ENCODE data around the gene DYTN.

The DYTN gene

GRCh38 chr2:206614811-206615210 lies 103.4 kb downstream of the DYTN start:
- DNase-seq (ENCODE audit: low read depth) = peak; percentile 86

GRCh38 chr2:206611736-206612135 lies 106.5 kb downstream of the DYTN start:
- peak; percentile 6 for DNase-seq (ENCODE audit: low read depth)

- peak; percentile 27 for DNase-seq (ENCODE audit: low read depth)
These were observed 107.0 kb downstream of the DYTN start for GRCh38 chr2:206611191-206611590.

GRCh38 chr2:206610451-206610850 lies 107.7 kb downstream of the DYTN start:
- no peak for DNase-seq (ENCODE audit: low read depth)

GRCh38 chr2:206603243-206603642 lies 115.0 kb downstream of the DYTN start:
- no peak for DNase-seq (ENCODE audit: low read depth)

Data from ELR (cell line).